IMR-90 (cell line): ENCODE measurements around the gene GNA14. TPM values are rescaled to one million over a fixed set of nuclear protein-coding genes. Genes with fewer than 3 reads are reported as not detected.

Source experiments
- ATAC-seq: fragments of 200-7000 bp; cut with Tn5 transposase; 2 replicates; pipeline ENCODE4 v1.9.1; 2020; ENCODE audit warnings: low read depth, mild to moderate bottlenecking, moderate library complexity
- BruUV-seq: library from RNA; stranded (reverse); fragments of 400-500 nt; replicated peaks from 2 replicates; lab custom pipeline; 2021; lab: Mats Ljungman, UMichigan
- CTCF ChIA-PET: fragments of 300-600 bp; formaldehyde crosslinking; extraction: SDS; loops from one replicate; lab custom pipeline; 2021; ENCODE audit warnings: antibody characterized with exemption; lab: Yijun Ruan, JAX
- POLR2A ChIA-PET: fragments of 300-600 bp; sonication (Branson Sonifier 250); formaldehyde crosslinking; loops from one replicate; lab custom pipeline; 2022; ENCODE audit warnings: antibody characterized with exemption; ENCODE audit not compliant: unreplicated experiment; lab: Charles Lee
- DNase-seq: peaks from one replicate; pipeline ENCODE4 v3.0.0; 2013
- H2AFZ ChIP-seq: replicated peaks from 2 replicates; pipeline ENCODE3; 2013; ENCODE audit warnings: low read length, mild to moderate bottlenecking; ENCODE audit not compliant: poor library complexity
- H2AK5ac ChIP-seq: 2 replicates; pipeline ENCODE4 v1.6.1; 2013; ENCODE audit warnings: low read depth, low read length, inconsistent platforms
- H2AK9ac ChIP-seq: replicated peaks from 2 replicates; pipeline ENCODE3; 2013; ENCODE audit warnings: mild to moderate bottlenecking, low read depth, low read length, moderate library complexity; ENCODE audit not compliant: poor library complexity
- H2BK120ac ChIP-seq: 2 replicates; pipeline ENCODE4 v1.6.1; 2013; ENCODE audit warnings: low read depth, low read length, inconsistent platforms
- H2BK15ac ChIP-seq: 3 replicates; pipeline ENCODE4 v1.6.1; 2013; ENCODE audit warnings: low read depth, low read length, inconsistent platforms
- H2BK20ac ChIP-seq: 2 replicates; pipeline ENCODE4 v1.6.1; 2013; ENCODE audit warnings: low read depth, mild to moderate bottlenecking, inconsistent platforms, low read length, moderate library complexity
- H2BK5ac ChIP-seq: 2 replicates; pipeline ENCODE4 v1.6.1; 2013; ENCODE audit warnings: mild to moderate bottlenecking, low read depth, low read length, inconsistent platforms; ENCODE audit not compliant: poor library complexity, severe bottlenecking
- H3K14ac ChIP-seq: replicated peaks from 2 replicates; pipeline ENCODE4 v1.6.1; 2013; ENCODE audit warnings: low read depth, low read length, inconsistent platforms
- H3K18ac ChIP-seq: 2 replicates; pipeline ENCODE4 v1.6.1; 2013; ENCODE audit warnings: low read depth, low read length, control low read depth
- H3K23ac ChIP-seq: 2 replicates; pipeline ENCODE4 v1.6.1; 2013; ENCODE audit warnings: low read depth, low read length, inconsistent platforms
- H3K27ac ChIP-seq: 2 replicates; pipeline ENCODE4 v1.5.1; 2013; ENCODE audit warnings: mild to moderate bottlenecking, control low read depth, low read length; ENCODE audit not compliant: insufficient read depth
- H3K27me3 ChIP-seq: 2 replicates; pipeline ENCODE4 v1.6.1; 2013; ENCODE audit warnings: low read length; ENCODE audit not compliant: control insufficient read depth, insufficient read depth
- H3K36me3 ChIP-seq: 2 replicates; pipeline ENCODE4 v1.6.1; 2013; ENCODE audit warnings: low read length, mixed read lengths; ENCODE audit not compliant: control insufficient read depth, insufficient read depth
- H3K4ac ChIP-seq: 2 replicates; pipeline ENCODE4 v1.6.1; 2013; ENCODE audit warnings: low read depth, low read length, inconsistent platforms
- H3K4me1 ChIP-seq: 2 replicates; pipeline ENCODE4 v1.6.1; 2013; ENCODE audit warnings: low read length, mixed read lengths; ENCODE audit not compliant: control insufficient read depth, insufficient read depth
- H3K4me2 ChIP-seq: 2 replicates; pipeline ENCODE4 v1.6.1; 2013; ENCODE audit warnings: low read depth, mild to moderate bottlenecking, control low read depth, low read length, moderate library complexity
- H3K4me3 ChIP-seq: 2 replicates; pipeline ENCODE4 v1.5.1; 2013; ENCODE audit warnings: low read depth, mild to moderate bottlenecking, control low read depth, low read length, moderate library complexity; ENCODE audit not compliant: insufficient read depth
- H3K56ac ChIP-seq: 2 replicates; pipeline ENCODE4 v1.6.1; 2013; ENCODE audit warnings: low read length, inconsistent platforms; ENCODE audit not compliant: insufficient read depth; ENCODE audit errors: extremely low read depth
- H3K79me1 ChIP-seq, 2 experiments: 2 replicates each; pipeline ENCODE4 v1.6.1; 2013; ENCODE audit warnings: low read length in 2 of 2, inconsistent platforms in 1 of 2, low read depth in 1 of 2
- H3K9ac ChIP-seq: 2 replicates; pipeline ENCODE4 v1.6.1; 2013; ENCODE audit warnings: low read depth, low read length, control low read depth
- H3K9me1 ChIP-seq: 2 replicates; pipeline ENCODE4 v1.6.1; 2013; ENCODE audit warnings: low read length, inconsistent platforms; ENCODE audit not compliant: insufficient read depth
- H3K9me3 ChIP-seq: 2 replicates; pipeline ENCODE4 v1.6.1; 2013; ENCODE audit warnings: low read length; ENCODE audit not compliant: control insufficient read depth, insufficient read depth
- H4K20me1 ChIP-seq: 2 replicates; pipeline ENCODE4 v1.6.1; 2013; ENCODE audit warnings: low read length, inconsistent platforms; ENCODE audit not compliant: insufficient read depth
- H4K5ac ChIP-seq: 2 replicates; pipeline ENCODE4 v1.6.1; 2013; ENCODE audit warnings: mild to moderate bottlenecking, low read depth, low read length, control low read depth
- H4K8ac ChIP-seq, 2 experiments: 2 replicates each; pipeline ENCODE4 v1.6.1; 2013; ENCODE audit warnings: low read depth in 2 of 2, low read length in 2 of 2, control low read depth in 1 of 2, inconsistent platforms in 1 of 2
- H4K91ac ChIP-seq: 2 replicates; pipeline ENCODE4 v1.6.1; 2013; ENCODE audit warnings: low read depth, low read length, inconsistent platforms; ENCODE audit not compliant: insufficient read depth
- BHLHE40 ChIP-seq: fragments of 150-350 bp; IDR thresholded peaks from 2 replicates; pipeline ENCODE4 v1.6.1; 2016; ENCODE audit warnings: mild to moderate bottlenecking, low read depth, low read length
- CEBPB ChIP-seq: IDR thresholded peaks from 2 replicates; pipeline ENCODE4 v1.6.1; 2012; ENCODE audit warnings: low read depth, low read length, improper control_type of control experiment
- CHD1 ChIP-seq: IDR thresholded peaks from 2 replicates; pipeline ENCODE4 v1.6.1; 2012; ENCODE audit warnings: low read depth, low read length, improper control_type of control experiment
- CTCF ChIP-seq: conservative IDR thresholded peaks from 2 replicates; pipeline ENCODE4 v1.5.1; 2012; ENCODE audit warnings: mild to moderate bottlenecking, low read depth, low read length, improper control_type of control experiment
- FOS ChIP-seq: fragments of 150-350 bp; IDR thresholded peaks from 2 replicates; pipeline ENCODE4 v1.6.1; 2016; ENCODE audit warnings: low read depth, low read length
- MXI1 ChIP-seq: IDR thresholded peaks from 2 replicates; pipeline ENCODE4 v1.6.1; 2012; ENCODE audit warnings: low read depth, mild to moderate bottlenecking, low read length, moderate library complexity, borderline replicate concordance
- NFE2L2 ChIP-seq: fragments of 150-350 bp; IDR thresholded peaks from 2 replicates; pipeline ENCODE4 v1.6.1; 2016; ENCODE audit warnings: low read depth, mild to moderate bottlenecking, low read length
- POLR2A ChIP-seq: IDR thresholded peaks from 2 replicates; pipeline ENCODE4 v1.6.1; 2012; ENCODE audit warnings: mild to moderate bottlenecking, low read depth, low read length
- USF2 ChIP-seq: fragments of 150-350 bp; IDR thresholded peaks from 2 replicates; pipeline ENCODE4 v1.6.1; 2017; ENCODE audit warnings: mild to moderate bottlenecking, antibody characterized with exemption, low read length, low read depth
- WGBS, 2 experiments: methylation state at CpG; one replicate each; pipeline versions ENCODE4 v1.1.5 to v1.1.7; 2013; ENCODE audit warnings: missing lambda C conversion rate in 2 of 2; ENCODE audit not compliant: insufficient read length in 1 of 2; ENCODE audit errors: extremely low coverage in 2 of 2; 5-methylcytosine and 5-hydroxymethylcytosine counted together
- dilution Hi-C: fragments of 300-500 bp; cut with HindIII; formaldehyde crosslinking; loops from one replicate; pipeline ENCODE4 v1.14.3; 2018; ENCODE audit warnings: low sequenced_read_pairs; ENCODE audit not compliant: unreplicated experiment
- in situ Hi-C: fragments of 300-500 bp; cut with MboI; formaldehyde crosslinking; loops from 3 replicates; pipeline ENCODE4 v1.14.3; 2019; ENCODE audit warnings: low sequenced_read_pairs, inconsistent platforms, mixed read lengths
- intact Hi-C: fragments of 100-400 bp; cut with micrococcal nuclease; formaldehyde crosslinking; loops from 2 replicates; pipeline ENCODE4 v1.10.0; 2022
- polyA plus RNA-seq, 3 experiments: library from polyadenylated mRNA; depleted of rRNA; stranded (reverse); fragments of >200 nt; gene quantifications; 2 replicates each; pipeline ENCODE4 v1.2.3, GENCODE V29; 2012; ENCODE audit warnings: low replicate concordance in 1 of 3
- total RNA-seq: library from RNA; depleted of rRNA; stranded (reverse); fragments of >200 nt; gene quantifications from 2 replicates; pipeline ENCODE4 v1.2.3, GENCODE V29; 2012

GNA14 gene
- total and polyA plus RNA-seq, 2 of the 4 experiments (the other 2 are of a cell fraction) = under 0.01 to 0.03 TPM

- Histone ChIP-seq H3K79me1 (no peaks in the 10 kb centered on the region), H2BK120ac (peak overlapping the region; percentile 2; the same call in 1 of the 2 replicates), H3K9ac (no peak overlapping the region), H2BK20ac (no peak overlapping the region), H3K4me1 (peaks cover 2% of the 10 kb centered on the region; the same call in 1 of the 2 replicates), H4K8ac (peak overlapping the region in 1 of 2 experiments; percentile 4; a peak in 1 of 4 replicates), H3K36me3 (no peaks in the 10 kb centered on the region), H4K20me1 (no peaks in the 10 kb centered on the region), H2AK9ac (no peak overlapping the region), H2AFZ (no peak overlapping the region), H3K4ac (no peak overlapping the region), H3K23ac (no peak overlapping the region), H2BK5ac (peak overlapping the region; percentile 78), H3K14ac (no peak overlapping the region), H3K27ac (peak overlapping the region; percentile 61; the same call in 1 of the 2 replicates), H3K4me2 (peak overlapping the region; percentile 50), H3K56ac (no peak overlapping the region), H2AK5ac (no peak overlapping the region), H2BK15ac (no peak overlapping the region), H4K91ac (no peak overlapping the region), H3K9me1 (no peaks in the 10 kb centered on the region), H3K27me3 (no peaks in the 10 kb centered on the region), H4K5ac (no peak overlapping the region), H3K18ac (0 out of 2 replicates have a peak overlapping the region, but pooled peaks have one; percentile 18), H3K9me3 (no peaks in the 10 kb centered on the region), H3K4me3 (no peak overlapping the region)
- ChIA-PET CTCF (interaction anchor here (0.8 to 1.5 kb wide), 2 partner anchors 16 to 240 kb away, joined by 3 to 4 read pairs; partner anchors contain the start of gene VPS13A), POLR2A (no interaction called here)
- ATAC-seq (peak; percentile 90), DNase-seq (peak; percentile 79)
- intact Hi-C loops (loop anchor here (5.0 kb wide), 1 partner anchor 240 kb away; the partner anchor contains the start of gene VPS13A), dilution Hi-C loops (no loop called here), in situ Hi-C loops (no loop called here)
- no CpG with 5 or more reads among the region's 5 CpGs for WGBS, 2 experiments
- TF ChIP-seq CTCF (no peak), NFE2L2 (no peak), CHD1 (no peak), USF2 (peak; percentile 37; the same call in 1 of the 2 replicates), BHLHE40 (peak; percentile 80), FOS (0 out of 2 replicates have a peak, but pooled peaks have one; percentile 15), MXI1 (no peak), POLR2A (no peak), CEBPB (peak; percentile 93)
- no TSS peak for BruUV-seq
These were observed 230.6 kb downstream of the GNA14 start for GRCh38 chr9:77417566-77417965.
